Measurements from ENCODE around the gene MORN1.

The MORN1 gene

DNA sequence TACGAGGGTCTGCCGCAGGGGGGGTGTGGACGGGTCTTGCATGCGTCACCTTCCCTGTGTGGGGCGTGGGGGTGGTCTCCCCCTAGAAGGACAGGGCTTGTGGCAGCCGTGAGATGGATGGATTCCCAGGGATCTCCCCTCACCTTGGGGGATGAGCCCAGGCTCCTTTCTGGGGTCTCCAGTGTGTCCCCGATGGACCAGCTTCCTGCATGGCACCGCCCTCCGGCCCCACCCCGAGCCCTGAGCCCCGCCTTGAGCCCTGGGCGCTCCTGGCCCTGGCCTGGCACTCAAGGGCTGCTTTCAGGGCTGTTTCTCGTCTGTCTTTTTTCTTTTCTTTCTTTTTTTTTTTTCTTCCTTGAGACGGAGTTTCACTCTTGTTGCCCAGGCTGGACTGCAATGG, 103.7 kb downstream of the MORN1 start:
- DNase-seq = no peak

DNA sequence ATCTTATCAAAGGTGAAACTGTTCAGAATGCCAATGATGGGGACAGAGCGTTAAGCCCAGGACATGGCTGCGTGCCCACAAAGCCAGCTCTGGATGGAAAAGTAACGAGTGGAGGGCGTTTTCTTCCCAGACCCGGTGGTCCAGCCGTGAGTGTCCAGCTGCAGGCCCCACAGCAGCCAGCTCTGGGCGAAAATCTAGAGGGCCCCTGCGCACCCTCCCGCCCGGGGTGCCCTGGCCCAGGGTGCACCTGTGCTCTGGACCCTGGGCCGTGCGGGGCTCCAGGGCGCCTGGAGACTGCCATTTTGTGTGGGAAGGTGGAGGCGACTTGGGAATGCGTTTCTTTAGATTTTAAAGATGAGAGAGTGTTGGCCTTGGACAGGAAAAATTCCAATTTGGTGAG, 104.4 kb downstream of the MORN1 start:
- DNase-seq = no peak

DNA sequence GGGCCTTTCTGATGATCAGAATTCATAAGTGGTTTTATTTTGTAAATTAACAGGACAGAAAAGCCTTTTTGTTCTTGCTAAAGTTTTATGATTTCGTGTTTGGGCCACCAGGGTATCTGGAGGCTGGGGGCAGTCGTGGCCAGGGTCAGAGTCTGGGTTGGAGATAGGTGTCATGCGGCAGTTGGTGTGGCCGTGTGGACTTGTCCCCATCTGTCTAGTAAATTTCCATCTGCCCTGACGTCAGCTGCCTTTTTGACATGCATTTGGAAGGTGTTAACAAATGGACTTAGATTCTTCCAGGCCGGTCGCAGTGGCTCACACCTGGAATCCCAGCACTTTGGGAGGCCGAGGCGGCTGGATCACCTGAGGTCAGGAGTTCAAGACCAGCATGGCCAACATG, 106.4 kb downstream of the MORN1 start:
- DNase-seq = no peak

DNA sequence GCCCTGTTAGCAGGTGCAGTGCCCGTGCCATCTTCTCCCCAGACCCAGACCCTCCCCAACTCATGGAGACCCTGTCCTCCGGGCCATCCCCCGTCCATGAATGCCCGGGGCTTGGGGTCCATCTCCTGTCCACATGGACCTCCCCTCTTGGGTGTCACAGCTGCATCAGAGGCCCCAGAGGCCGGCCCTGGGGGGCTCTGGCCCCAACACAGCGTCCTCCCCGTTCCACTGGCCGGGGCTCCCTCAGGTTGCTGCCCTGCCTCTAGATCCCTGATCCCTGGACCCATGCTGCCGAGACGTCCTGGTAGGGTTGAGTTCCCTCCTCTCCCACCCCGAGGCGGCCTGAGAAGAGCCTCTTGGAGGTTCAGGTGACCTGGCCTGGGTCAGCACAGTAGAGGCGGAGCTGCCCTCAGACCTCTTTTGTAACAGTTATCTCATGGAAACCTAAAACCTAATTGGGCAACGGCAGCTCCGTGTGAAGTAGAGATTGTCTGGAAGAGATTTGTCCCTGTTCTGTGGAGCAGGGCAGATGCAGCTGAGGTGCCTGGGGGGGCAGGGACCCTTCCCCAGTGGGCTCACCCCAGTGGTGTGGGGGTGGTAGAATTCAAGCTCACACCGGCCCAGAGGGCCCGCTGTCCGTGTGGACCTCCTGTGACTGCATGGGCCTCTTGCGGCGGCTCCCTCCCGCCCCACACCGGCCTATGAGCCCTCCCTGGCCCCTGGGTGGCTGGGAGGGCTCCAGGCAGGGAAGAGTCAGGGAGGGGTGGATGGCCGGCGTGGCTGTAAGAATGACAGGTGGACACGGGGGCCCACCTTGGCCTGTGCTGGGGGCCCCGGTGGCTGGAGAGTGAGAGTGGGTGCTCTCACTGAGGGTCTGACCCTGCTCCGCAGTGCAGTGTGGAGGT, 107.1 kb downstream of the MORN1 start:
- no peak for DNase-seq

DNA sequence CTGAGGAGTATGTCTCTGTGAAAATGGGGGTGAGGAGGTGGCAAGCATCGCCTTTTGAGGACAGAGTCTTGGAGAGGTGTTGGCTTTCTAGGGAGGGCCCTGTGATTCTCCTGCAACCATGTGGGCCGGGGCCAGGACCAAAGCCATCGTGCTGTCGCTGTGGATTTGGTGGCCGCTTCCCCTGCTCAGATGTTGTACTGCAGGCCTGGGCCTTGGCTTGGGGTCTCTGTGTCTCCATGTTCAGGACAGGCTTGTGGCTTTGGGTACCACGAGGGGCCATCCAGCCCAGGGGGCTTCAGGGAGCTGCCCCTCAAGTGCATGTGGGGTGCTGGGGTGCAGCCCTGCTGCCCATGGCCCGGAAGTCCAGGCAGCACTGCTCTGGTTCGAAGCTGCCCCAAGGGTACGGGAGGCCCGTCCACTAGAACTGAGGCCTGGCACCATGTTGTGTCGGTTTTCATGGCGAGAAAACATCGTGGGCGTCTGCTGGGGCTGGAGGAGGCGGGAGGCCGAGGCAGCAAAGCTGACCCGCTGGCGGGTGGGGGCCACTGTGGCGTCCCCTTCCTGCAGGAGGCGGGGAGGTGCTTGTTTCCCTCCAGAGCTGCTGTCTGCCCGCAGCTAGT, 107.9 kb downstream of the MORN1 start:
- no peak for DNase-seq

DNA sequence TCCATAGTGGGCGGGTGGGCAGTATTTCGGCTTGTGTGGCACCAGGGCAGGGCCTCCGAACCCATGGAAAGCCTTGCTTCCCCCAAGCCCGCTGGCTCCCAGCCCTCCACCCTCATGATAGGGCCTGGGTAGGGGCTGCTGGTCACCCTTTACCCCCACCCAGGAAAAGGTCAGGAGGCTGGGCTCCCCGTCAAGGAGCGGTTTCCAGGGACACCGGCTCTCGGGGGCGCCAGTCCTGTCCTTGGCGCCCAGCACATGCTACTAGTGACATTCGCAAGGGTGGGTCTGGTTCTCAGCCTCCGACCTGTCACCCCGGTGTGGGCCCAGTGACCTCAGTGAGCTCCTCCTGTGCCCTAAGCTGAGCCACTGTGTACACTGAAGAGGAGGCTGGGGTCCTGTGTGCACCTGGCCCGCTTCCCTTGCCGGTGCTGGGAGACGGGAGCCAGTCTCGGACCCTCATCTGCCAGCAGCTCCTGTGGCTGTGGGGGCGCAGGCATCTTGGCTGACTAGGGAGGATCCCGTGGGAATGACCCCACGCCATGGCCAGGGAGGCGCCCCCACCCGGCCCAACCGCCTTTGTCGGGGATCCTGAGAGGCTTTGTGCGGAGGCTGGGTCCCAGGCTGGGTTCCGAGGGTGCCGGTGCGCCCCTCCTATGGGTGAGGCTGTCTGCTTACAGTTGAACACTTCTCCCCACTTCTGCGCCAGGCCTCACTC, 108.6 kb downstream of the MORN1 start:
- no peak for DNase-seq

DNA sequence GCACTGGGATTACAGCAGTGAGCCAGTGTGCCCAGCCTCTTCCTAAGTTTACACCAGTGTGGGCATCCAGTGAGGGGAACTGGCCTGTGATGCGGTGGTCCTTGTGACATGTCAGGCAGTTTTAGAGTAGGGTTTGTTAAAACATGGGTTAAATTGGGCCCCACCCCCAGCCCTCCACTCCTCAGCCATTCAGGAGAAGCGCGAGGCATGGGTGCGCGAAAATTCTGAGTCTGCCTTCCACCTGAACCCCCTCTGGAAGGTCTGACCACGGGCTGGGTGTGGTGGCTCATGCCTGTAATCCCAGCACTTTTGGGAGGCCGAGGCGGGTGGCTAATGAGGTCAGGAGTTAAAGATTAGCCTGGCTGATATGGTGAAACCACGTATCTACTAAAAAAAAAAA, 111.5 kb downstream of the MORN1 start:
- no peak for DNase-seq

DNA sequence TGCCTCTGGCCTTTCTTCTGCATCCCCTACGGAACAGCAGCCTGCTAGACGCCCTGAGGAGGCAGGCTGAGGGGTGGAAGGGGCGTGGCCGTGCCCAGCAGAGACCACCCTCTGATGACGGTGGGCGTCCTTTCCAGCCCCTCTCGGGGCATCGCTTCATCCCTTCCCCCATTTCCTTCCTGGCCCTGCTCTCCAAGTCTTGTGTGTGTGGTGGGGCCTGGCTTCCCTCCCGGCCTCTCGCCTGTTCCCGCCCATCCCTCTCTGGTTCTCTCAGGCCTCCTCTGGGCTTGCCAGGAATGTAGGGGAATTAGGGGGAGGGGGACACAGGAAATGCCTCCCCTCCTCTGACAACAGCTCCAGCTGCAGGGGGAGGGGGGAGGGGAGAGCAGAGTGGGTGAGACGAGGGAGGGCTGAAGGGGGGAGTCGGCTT, 112.1 kb downstream of the MORN1 start:
- no peak for DNase-seq

DNA sequence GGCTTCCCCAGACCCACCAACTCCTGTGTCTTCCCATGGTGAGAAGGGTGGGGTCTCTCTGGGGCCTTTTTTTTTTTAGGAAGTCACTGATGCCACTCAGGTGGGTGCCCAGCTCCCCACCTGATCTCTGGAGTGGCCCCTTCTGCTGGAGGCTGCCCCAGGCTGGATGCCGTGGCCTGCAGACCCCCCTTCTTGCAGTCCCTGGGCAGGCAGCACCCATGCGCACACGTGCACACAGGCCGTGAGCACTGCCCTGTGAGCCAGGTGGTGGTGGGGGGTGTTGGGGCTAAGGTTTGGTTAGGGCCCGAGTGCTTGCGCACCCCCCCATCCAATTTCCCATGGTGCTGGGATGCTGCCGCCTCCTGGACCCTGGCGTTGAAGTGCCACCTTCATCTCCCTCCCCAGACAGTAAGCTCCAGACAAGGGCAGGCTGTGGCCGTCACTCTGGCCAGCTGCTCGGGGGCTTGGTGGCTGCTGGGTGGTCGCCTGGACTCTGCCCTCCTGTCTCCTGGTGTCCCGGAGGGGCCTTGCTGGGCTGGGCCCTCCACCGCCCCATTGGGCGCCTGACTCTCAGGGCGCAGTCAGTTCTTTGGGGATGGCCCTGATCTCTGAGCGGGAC, 112.7 kb downstream of the MORN1 start:
- no peak for DNase-seq

DNA sequence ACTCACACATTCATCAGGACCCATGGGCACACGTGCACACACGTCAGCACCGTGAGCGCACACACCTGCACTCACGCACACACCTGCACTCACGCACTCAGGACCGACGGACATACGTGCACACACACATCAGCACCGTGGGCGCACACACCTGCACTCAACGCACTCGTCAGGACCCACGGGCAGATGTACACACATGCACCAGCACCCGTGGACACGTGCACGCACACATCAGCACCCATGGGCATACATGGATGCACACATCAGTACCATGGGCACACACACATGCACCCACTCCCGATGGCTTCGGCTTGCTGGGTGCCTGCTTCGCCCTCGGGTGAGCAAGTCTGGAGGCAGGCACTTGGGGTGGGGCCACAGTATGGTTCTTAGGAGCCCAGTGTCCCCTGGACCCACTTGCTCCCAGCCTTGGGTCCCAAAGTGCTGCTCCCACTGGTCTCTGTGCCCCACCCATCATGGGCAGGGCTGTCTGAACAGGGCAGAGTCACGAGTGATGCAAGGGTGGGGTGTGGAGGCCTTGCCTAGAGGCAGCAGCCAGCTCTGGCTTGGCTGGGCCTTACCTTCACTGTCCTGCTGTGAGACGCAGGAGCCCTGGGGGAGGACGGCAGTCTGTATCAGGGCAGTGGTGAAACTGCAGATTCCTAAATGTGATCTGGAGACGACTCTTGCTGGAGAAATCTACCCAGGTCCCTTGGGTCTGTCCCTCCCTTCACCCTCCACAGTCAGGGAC, 113.4 kb downstream of the MORN1 start:
- DNase-seq = no peak

DNA sequence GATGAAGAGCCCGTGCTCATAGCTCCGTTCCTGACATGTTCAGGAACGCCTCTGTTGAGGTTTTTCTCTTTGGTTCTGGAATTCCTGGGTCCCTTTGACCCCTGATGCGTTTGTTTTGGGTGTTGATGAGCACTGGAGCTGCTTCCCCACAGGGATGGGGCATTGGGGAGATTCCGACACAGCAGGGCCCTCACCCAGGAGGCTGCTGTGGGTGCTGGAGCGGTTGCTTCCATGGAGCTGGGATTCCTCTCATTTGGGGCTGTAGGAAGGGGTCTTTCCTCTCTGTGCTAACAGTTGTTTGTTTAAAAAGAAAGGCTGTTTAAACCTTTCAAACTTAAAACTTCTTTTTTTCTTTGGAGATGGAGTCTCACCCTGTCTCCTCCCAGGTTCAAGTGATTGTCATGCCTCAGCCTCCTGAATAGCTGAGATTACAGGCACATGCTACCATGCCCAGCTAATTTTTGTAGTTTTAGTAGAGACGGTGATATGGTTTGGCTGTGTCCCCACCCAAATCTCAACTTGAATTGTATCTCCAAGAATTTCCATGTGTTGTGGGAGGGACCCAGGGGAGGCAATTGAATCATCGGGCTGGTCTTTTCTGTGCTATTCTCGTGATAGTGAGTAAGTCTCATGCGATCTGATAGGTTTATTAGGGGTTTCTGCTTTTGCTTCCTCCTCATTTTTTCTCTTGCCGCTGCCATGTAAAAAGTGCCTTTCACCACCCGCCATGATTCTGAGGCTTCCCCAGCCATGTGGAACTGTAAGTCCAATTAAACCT, 114.4 kb downstream of the MORN1 start:
- DNase-seq = no peak

DNA sequence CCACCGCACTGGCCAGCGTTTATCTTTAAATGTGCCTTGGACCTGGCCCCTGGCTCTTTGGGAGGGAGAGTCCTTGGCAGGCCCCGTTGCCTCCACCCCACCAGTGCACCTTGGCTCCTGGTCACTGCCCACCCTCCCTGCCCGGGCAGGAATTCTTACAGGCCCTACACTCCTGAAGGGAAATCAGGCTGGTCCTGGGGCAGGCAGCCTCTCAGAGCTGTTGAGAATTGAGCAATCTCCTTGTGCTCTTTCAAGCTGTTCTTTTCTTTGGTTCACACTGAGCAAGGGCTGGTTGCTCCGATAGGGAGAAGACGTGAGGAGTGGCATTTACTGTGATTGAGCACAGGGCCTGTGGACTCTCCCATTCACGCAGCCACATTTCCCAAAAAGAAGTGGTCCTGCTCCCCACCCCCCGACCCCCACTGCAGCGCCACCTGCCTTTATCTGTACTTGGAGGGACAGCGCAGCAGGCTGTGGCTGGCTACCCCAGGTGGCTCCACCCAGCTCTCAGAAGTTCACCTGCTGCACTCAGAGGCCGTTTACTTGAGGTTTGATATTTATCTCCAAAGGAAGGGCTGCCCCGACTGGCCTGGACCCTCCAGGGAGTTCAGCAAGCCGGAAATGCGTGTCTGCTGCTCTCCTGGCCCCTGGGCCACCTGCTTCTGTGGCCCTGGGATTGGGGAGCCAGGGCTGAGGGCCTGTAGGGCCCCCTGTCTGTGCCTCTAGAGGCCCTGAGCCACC, 115.4 kb downstream of the MORN1 start:
- no peak for DNase-seq

DNA sequence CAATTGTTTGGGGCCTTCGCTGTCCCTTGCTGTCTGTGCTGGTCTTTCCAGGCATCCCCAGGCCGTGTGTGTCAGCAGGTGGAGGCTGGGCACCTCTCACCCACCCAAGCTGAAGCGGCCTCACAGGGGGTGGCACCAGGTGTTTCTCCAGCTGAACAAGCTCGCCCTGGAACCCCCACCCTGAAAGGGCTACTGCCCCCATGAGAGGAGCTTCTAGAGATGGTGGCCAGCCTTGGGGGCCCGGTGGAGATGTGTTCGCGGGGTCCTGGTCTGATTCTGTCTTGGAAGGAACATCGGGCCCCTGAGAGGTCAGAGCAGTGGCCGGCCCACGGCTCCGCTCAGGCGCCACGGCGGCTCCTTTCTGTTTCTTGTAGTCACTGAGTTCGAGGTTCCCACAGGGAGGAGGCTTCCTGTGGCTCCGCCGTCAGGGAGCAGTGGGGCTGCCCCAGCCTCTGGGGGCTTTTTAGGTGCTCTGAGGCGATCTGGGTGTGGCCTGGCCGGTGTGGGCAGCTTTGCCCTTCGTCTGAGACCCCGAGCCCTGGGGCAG, 116.4 kb downstream of the MORN1 start:
- no peak for DNase-seq

DNA sequence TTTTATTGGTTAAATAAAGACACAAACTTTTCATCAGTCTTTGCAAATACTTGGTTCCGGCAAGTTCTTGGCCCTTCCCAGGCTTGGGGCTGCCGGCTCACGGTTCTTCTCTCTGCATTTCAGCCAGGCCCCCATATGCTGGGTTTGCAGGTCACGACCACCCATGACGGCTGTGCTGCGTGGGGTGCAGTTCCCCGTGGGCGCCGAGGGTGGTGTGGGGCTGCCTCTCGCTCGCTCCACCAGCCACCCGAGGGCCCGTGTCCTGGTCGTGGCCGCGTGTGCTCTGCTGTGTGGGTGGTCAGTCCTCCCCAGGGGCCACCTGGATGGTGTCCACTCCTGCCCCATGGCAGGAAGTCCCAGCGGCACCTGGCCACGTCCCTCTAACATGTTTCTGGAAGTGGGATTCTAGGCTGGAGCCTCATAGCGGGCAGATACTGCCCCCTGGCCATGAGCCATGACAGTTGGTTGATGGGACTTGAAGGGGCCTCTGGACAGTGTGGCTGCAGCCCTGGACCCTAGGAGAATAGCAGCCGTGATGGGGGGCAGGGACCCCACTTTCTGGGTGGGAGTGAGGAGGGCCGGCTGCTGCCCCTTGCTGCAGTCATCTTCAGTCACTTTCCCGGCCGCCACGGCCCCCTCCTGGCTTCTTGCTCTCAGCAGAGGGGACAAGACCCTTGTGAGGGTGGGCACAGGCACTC, 117.0 kb downstream of the MORN1 start:
- DNase-seq = no peak

DNA sequence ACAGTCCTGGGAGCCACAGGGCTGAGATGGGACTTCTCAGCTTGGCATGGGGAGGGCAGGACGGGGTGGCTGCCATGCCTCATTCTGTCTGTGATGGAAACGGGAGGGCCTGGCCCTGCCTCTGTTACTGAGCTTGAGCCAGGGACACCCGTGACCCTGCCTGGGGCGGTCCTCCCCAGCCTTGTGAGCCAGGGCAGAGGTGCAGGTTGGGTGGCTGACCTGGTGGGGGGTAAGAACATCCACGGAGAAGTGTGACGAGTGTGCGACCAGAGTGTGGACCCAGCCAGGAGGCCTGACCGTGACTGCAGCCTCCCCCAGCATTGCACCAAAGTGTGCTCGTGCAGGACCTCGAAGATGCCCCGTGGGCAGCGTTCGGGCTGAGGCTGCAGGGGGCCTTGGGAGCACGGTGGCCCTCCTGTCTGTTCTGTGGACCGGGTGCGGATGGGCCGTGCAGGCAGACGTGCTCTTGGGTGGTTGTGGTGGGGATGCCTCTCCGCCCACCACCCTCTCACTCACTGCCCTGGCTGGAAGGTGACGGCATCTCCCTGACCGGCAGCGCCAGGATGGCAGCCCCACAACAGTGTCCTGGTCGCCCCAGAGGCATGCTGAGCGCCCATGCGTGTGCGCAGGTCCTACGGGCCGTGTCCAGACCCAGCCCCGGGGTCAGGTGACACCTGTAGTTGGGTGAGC, 117.8 kb downstream of the MORN1 start:
- DNase-seq = no peak

DNA sequence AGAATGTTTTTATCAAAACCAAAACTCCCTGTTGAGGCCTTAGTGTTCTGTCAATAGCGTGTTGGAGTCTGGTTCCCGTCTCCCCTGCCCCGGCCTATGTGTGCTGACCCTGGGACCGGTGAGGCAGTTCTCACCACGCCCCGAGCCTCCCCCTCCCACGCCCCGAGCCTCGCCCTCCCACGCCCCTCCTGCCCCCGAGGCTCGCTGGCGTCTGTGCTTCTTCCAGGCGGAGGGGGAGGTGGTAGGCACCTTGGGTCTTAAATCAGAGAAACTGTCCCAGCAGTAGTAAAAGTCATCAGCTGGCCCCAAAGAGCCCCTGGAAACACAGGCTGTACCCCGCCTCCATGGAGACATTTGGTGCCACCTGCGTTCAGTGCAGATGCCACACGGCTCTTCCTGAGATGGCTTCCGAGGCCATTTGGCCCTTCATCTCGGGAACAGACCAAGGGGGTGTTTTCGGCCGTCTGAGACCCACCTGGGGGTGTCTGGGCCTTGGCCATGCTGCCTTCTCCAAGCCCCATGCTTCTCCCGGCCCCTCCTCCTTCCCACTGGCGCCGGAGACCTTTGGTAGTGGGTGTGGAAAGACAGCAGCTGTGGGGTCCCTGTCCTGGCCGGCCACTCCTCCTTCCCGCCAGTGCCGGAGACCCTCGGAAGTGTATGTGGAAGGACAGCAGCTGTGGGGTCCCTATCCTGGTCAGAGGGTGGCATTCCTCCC, 118.5 kb downstream of the MORN1 start:
- DNase-seq = no peak

DNA sequence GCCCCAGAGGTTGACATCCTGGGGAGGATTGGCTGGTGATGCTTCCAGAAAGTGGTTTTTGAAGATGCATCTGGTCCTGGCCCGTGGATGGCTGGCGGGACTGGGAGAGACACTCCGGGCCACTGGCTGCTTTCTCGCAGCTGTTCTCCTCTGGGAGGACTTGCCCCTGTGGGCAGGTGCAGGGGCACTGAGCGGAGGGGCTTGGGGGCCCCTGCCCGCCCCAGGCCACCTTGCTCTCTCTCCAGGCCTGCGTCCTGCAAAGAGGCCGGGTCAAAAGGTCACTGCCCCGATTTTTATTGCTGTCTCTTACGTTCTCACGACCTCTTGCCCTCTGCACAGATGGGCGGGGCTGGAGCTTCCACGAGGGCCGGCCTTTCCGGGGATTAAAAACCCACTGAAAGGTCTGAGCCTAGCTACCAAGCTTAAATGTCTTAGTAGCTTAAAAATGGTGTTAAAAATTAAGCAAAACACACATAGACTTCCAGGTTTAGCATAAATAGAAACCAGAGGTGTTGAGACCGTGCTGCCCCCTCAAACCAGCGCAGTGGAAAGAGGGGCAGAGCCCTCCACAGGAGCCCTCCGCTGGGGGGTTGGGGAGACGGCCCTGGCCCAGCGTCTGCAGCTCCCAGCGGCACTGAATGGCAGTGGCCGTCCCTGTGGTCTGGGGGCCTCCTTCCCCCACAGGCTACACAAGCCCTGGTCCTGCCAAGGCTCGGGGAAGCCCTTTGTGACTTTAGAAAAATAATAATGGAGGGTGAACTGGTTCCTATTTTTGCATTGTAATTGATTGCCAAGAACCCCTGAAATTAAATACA, 119.3 kb downstream of the MORN1 start:
- DNase-seq = no peak
